ENCODE measurements around the gene IP6K2.
"Not testable (repeated sequence)": the region's sequence is repeated elsewhere in the genome, so short reads cannot be mapped to it uniquely, and the experiment has no call there.

IP6K2 gene

GRCh38 chr3:48725185-48725855 is 8.3 kb upstream of the IP6K2 start:
- DNase-seq: not testable (repeated sequence)

- no peak for DNase-seq
Observed at GRCh38 chr3:48723725-48724124, 6.7 kb upstream of the IP6K2 start.

GRCh38 chr3:48723293-48723692 is 6.3 kb upstream of the IP6K2 start:
- not testable (repeated sequence) for DNase-seq

DNA sequence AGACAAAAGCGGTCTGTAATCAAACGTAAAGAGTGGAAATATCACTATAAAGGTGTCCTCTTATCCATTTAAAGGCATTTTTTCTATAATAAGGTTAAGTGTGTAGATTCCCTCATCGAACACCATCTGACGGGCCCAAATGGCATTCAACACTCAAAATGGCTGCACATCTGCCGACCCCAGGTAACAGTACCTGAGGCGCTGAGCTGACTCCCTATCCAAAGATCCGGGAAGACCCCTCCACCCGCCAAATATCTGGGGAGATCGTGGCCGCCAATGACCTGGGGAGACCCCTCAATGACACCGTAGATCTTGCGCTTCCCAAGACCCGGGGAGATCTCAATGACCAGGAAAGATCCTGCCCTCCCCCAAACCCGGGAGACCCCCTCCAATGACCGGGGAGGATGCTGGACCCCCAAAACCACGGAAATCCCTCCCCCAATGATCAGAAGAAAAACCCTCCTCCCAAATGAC is 476 bp downstream of the IP6K2 start:
- DNase-seq: no peak

GRCh38 chr3:48715174-48715800 is 1.7 kb downstream of the IP6K2 start:
- no peak for DNase-seq

DNA sequence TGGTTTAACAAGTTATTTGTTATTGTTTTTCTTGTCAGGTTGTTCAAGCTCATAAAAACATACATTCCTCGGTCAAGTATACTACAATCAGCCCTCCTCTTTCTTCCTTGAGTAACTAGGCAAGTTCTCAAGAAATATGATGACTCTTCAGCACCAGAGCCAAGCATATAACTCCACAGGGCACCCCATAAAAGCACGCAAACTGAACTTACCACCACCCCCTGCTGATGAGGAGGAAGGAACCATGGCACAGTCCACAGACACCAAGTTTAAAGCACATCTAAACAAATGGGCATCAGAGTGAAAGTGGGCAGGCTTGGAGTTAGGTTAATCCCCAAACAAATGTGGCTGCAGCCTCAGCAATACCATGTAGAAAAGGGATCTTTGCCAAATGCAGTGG is 5.3 kb downstream of the IP6K2 start:
- DNase-seq: no peak

DNA sequence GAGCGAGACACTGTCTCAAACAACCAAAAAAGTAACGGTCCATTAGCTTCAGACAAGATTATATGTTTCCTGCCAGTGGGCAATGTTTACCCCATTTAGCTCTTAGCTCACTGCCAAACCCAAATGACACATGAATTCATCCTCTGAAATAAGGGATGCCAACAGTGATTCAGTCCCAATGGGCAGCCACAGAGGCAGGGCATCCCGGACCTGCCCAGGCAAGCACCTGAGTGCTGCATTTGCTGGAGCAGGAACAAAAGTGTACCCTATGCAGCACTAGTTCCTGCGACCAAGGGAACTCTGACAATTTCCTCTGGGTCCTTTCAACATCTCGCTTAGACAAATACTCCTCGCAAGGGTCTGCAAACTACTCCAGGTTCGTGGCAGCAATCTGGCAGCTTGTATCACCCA is 8.0 kb downstream of the IP6K2 start:
- DNase-seq: no peak

- DNase-seq: no peak
Observed at GRCh38 chr3:48708481-48708889, 8.5 kb downstream of the IP6K2 start.

DNA sequence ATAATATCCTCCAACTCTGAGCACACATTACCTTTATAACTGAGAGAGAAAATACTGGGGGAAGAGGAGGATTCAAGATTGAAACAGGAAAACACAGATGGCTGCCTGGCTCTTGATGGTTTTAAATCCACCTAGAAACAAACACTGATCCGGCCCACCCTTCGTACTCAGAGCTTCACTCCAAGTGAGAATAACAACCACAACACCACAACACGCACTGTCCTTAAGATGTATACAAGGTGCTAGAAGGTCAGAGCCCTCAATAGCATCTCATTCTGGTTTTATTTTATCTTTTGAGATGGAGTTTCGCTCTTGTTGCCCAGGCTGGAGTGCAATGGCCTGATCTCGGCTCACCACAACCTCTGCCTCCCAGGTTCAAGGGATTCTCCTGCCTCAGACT is 9.9 kb downstream of the IP6K2 start:
- no peak for DNase-seq

- DNase-seq: no peak
Observed at GRCh38 chr3:48702320-48702920, 14.6 kb downstream of the IP6K2 start.

DNA sequence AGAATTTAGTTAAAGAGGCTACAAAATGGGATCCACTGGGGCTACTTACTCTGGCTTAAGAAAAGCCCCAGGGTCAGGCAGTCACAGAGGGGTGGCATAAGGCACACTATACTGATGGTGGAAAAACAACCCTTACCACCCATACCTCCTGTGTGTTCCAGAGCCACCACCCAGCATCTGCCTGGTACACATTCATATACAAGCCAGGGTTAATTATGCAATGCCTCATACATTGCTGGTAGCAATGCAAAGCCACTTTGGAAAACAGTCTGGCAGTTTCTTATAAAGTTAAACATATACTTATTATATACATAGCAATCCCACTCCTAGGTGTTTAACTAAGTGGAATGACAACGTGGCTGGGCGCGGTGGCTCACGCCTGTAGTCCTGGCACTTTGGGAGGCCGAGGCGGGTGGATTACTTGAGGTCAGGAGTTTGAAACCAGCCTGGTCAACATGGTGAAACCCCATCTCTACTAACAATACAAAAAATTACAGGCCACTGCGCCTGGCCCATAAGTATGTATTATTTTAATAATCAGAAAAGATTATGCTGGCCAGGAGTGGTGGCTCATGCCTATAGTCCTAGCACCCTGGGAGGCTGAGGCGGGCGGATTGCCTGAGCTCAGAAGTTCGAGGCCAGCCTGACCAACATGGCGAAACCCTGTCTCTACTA is 16.2 kb downstream of the IP6K2 start:
- no peak for DNase-seq

GRCh38 chr3:48698891-48699290 is 18.1 kb downstream of the IP6K2 start:
- no peak for DNase-seq

DNA sequence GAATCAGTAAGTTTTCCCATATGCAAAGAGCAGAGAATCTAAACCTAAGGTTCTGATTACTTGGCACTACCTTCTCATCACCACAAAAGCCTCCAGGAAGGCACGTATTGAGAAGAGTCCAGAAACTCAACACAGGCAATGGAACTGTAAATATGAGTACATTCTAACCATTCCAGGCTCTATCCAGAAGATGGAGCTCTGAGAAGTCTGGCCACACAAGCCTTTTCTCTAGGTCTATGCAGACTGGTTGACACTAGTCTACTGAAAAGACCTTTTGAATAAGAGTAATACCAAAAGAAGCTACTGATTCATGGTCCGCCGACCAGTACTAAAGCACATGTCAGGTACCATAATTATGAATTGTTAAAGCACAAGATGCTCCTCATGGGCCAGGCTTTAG is 19.1 kb downstream of the IP6K2 start:
- DNase-seq: no peak

GRCh38 chr3:48696601-48697000 is 20.4 kb downstream of the IP6K2 start:
- DNase-seq: no peak

DNA sequence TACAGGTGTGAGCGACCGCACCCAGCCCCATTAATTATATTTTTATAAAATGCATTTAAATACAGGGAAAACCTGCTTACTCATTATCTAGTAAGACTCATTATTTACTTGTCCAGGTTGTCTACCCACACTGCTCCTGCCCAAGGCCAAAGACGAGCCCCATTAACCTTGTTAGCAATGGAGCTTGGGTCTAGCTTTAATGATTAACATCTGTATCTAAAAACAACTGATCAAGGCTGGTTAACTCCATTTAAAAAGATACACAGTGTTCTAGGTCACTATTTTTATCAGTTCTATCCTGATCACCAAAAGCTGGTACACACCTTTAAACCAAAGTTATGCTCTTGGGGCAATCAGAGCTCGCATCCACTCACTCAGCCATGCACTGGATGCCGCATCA is 20.9 kb downstream of the IP6K2 start:
- DNase-seq: no peak

DNA sequence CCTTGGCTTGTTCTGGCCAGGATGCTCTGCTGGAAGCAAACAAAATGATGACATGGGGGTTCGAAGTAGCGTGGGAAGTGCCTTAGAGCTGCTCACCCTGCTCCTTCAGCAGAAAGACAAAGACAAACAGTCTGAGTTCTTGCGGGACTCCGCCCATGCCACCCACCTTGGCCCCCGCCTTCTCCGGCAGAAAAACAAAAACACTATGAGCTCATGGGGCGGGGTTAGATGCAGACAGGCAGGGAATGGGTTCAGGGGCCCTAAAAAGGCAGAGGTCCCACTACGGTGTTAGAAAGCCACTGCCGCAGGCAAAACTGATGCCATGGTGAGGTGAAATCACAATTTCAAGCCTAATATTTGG is 21.6 kb downstream of the IP6K2 start:
- peak; percentile 48 for DNase-seq

DNA sequence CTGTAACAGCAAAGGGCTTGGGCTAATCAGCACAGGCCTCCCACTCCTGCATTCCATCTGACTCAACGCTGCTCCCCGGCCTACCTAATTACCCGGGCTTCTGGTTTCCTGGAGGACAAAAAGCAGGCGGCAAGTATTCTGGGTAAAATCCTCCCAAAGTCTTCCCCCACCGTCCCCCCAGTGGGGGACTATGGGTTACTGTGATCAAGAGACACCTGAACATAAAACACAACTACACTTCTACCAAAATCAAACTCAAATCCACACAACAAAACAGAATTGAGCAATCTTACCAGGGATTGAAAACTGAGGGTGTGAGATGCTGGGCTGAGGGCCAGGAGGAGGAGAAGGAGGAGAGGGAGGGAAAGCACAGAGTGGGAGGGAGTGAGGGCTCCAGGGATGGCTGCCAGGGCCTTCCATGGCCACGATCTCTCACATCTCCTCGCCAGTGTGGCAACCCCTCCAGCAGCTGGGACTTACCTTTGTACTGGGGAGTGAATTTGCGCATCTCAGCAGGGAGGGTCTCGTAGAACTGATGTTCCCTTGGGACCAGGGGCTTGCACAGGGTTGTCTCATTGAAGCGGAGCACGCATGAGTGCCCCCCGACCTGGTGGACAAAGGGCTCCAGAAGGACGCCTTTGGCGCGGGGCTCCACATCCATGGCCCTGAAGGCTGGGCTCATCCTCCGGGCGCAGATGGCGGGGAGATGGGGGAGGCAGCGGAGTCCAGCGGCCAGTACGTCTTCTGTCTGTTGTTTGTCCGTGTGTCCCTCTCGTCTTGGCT is 22.2 kb downstream of the IP6K2 start:
- DNase-seq: peak; percentile 55

DNA sequence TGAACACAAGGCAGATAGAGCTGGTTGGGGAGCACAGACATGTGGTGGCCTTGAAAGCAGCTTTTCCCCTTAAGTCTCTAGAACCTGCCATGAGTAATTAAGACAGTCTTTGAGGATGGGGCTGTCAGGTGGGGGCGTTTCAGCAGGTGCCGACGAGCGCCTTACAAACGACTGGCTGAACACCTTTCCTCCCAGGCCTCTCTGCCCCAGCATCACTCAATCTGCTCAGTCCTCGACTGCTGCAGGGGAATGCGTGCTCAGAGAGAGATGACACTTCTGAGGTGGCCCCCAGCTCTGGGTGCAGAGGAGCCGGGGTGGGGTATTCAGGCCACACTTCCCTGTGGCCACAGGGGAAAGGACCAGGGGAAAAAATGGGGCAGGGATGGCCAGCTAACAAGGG is 23.2 kb downstream of the IP6K2 start:
- DNase-seq: no peak

DNA sequence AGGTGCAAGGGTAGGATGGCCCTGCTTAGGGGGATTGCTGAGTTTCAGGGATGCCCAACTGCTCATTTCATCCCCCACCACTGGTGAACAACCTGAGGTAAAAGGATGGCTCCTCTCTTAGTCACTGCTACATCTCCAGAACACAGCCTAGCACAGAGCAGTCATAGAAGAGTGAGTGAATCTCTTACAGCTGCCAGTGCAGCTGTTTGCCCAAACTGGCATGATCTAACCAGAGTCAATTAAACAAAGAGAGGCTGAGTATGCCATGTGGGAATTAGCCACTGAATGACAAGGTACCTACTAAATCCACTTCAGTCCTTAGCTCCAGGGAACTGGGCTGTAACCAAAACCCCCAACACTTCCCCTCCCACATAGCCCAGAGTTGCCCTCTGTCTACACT is 24.5 kb downstream of the IP6K2 start:
- no peak for DNase-seq

DNA sequence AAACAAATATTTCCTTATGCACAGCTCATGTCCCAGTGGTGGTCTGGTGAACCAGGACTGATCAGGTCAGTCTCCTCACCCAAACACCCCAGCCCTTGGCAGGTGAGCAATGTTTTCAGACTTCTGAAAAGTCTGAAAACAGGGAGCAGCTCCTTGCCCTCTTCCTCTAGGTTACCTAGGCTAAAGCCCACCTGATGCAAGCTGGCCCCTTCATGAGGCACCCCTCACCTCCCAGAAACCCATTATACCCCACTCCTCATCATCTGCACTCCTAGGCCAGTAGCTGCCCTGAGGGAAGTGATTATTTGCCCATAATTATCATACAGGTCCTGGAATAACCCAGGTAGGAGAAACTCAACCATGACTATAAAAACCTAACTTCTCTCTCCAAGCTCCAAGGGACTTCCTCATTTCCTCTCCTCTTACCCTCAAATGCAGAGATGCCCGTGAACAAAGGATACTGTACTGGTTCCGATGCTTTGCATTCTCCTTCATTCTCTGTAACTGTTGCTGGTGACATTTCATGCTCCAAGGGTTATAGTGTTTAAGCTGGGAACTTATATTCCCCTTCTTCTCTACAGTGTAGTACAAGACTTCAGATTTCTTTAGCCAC is 26.1 kb downstream of the IP6K2 start:
- DNase-seq: no peak

DNA sequence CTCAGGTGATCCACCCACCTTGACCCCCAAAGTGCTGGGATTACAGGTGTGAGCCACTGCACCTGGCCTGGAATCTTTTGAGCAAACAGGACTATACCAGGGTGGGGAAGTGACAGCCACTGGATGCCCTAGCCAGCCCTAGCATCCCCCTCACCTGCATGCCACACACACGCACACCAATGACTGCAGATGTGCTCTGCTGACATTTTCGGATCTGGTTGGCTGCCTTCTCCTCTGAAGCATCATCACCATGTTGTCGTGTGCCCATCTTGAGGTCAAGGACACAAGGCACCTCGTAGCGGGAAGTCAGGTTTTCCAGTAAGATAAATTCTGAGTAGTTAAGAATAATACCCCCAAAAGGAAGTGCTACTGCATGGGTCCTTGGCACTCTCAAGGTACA is 27.6 kb downstream of the IP6K2 start:
- DNase-seq: no peak

GRCh38 chr3:48688737-48689075 is 28.3 kb downstream of the IP6K2 start:
- no peak for DNase-seq

All from T1000 (cell line).